HG02981 (cell line): ENCODE data around the gene MATN1.

Experiments used
- ATAC-seq: cut with Tn5 transposase; IDR thresholded peaks from one replicate; pipeline ENCODE4 v1.9.1; 2021; ENCODE audit warnings: mild to moderate bottlenecking, moderate library complexity; ENCODE audit not compliant: unreplicated experiment

MATN1 gene

DNA sequence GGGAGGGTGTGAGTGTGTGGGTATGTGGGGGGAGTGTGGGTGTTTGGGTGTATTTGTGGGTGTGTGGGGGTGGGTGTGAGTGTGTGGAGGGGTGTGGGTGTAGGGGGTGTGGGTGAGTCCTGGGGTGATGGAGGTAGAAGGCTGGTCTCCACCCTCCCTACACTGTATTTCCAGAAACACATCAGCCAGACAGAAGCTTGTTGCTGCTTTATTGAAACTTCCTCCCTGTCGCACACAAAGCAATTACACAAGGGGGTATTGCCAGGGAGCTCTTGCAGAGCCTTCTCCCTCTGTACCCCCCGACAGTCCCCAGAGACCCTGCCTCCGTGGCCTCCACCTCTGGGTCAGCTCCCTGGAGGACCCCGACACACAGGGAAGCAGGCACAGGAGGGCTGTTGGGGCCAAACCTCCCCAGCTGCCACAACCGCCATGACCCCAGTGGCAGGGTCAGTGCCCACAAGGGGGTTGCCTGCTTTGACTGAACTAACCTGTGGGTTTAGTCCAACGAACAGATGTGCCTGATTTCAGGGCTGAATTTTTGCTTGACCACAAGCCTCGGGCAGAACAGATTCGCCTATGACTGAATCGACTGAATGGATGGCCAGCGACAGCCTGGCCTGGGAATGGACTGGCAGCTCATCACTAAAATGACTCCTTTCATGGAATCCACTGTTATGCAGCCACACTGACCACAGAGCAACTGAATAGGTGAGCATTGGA lies 9.1 kb upstream of the MATN1 start:
- no peak for ATAC-seq

GRCh38 chr1:30731806-30732276 lies 8.5 kb upstream of the MATN1 start:
- no peak for ATAC-seq

GRCh38 chr1:30731109-30731805 lies 7.9 kb upstream of the MATN1 start:
- no peak for ATAC-seq

DNA sequence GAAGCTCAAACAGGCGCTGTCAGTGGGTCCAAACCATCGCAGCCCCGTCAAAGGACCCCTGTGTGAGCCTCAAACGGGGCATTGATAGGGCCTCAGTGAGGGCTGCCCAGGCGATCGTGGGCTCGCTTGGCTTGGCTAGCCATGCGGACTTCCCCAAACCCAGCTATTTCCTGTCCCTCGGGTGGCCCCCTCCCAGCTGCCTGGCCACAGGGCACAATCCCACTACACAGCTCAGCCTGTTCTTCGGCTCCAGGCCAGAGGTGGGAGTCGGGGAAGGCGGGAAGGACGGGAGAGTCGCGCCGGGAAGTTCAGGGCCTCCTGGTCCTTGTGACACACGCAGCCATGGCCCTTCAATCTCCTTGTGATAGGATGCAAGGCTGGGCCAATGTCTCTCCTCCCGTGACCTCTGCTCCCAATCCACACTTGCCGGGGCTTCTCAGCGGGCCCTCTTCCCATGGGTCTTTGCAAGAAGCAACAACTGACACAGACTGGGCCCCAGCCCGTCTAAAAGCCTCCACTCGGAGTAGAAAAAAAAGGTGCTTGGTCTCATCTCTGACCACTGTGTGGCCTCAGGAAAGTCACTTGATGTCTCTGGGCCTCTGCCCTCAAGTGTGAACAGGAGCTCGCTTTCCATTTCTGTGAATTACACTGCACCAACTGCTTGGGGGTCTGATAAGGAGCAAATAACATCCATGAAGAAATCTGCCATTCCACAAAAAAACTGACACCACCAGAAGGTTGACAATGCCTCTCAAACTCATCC lies 7.1 kb upstream of the MATN1 start:
- ATAC-seq, result no peak

DNA sequence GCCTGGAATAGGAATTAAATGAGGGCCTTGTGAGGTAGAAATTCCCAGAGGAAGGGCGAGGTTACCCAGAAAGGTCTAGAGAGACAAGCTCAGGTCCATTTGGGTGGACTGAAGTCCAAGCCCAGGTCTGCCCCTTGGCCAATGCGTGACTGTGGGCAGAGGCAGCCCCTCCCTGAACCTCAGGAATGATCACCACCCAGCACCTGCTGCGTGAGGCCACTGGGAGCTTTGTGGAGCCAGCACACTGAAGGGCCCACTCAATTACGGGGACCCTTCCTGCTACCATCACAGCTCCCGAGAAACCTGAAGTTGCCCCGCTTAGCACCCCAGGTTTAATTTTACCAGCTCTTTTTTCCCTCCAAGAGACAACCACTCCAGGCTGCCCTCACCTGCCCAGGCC lies 6.5 kb upstream of the MATN1 start:
- ATAC-seq, result no peak

- no peak for ATAC-seq
Observed at GRCh38 chr1:30728832-30729638, 5.7 kb upstream of the MATN1 start.

DNA sequence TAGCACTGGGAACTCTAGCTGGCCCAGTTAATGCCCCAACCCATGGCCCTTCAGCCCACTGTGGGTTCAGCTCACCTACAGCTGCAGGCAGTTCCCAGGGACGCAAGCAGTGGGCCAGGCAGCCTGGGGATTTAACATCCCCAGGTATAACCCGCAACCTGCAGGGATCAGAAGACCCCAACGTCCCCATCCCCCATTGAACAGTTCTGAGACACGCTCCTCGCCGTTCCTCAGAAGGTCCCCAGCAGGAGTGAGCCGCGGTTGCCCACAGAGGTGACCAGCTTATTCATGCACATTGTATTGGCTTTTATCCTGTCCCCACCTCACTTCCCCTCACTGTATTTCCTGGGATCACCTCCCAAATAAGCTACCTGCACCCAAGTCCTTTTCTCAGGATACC lies 5.0 kb upstream of the MATN1 start:
- no peak for ATAC-seq

- no peak for ATAC-seq
Observed at GRCh38 chr1:30727824-30728223, 4.4 kb upstream of the MATN1 start.

GRCh38 chr1:30726773-30727684 lies 3.6 kb upstream of the MATN1 start:
- no peak for ATAC-seq

- no peak for ATAC-seq
Observed at GRCh38 chr1:30726236-30726635, 2.9 kb upstream of the MATN1 start.

DNA sequence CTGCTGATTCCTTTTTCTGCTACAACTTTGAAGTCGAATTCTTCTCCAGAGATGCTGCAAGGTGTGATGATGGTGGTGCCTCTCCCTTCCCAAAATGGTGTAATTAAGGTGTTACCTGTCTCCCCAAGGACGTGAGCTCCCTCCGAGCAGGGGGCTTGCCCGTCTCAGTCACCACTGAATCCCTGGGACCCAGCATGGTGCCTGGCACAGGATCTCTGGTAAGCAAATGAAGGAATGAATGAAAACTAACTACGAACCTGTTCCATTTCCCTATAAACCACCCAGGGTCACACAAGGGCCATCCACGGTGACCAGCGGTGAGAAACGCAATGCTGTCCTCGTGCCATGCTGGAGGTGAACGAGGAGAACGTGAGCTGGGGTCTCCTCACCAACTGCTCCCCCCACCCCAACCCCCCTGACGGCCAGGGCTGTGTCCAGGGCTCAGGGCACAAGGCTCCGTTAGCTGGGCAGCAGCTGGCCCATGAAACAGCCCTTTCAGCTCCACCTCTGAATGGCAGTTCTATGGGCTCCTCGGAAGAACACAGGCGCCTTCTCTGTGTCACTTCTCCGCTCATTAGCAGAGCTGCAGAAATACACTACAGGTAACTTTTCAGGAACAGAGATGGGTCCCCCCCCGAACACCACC lies 2.2 kb upstream of the MATN1 start:
- no peak for ATAC-seq

- no peak for ATAC-seq
Observed at GRCh38 chr1:30724655-30725421, 1.5 kb upstream of the MATN1 start.

- no peak for ATAC-seq
Observed at GRCh38 chr1:30724175-30724574, 790 bp upstream of the MATN1 start.

GRCh38 chr1:30721812-30722537 lies 1.4 kb downstream of the MATN1 start:
- no peak for ATAC-seq

- ATAC-seq, result no peak
Observed at GRCh38 chr1:30721341-30721793, 2.0 kb downstream of the MATN1 start.

DNA sequence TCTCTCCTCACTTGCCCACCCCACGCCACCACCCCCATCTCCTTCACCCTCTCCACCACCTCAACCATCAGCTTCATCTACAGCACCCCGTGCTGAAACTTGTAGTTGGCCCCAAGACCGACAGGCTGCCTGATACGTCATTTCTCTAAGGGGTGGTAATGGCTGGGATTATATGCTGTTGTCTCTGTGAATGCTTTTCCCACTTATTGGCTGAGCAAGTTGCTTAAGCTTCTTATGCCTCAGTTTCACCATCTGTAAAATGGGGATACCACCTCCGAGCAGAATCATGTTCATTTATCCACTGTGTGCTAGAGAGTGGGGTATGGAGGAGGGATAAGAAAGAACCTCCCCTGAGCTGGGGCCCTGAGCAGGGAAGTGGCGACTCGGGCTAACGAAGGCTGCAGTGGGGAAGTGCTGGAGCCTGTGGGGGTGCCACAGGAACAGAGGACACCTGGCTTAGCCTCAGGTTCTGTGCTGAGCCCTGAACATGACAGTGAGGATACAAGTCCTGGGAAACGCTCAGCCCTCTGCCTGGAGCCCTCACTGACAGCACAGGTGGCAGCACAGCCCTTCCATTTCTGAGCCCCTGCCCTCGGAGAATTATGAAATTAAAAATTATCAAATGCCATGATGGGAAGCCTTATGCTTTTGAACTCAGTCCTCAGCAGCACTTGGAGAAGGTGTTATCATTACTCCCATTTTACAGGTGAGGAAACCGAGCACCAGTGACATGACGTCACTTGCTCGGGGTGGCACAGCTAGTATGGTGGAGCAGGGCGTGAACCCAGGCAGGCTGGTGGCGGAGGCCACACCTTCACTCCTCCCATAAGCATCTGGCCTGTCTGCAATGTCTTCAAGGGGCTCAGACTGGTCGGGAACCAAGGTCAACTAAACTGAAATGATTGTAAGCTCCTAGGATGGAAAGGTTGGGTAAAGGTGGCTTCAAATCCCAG lies 2.8 kb downstream of the MATN1 start:
- ATAC-seq, result no peak
